ENCODE data around the gene ASGR1.

DNA sequence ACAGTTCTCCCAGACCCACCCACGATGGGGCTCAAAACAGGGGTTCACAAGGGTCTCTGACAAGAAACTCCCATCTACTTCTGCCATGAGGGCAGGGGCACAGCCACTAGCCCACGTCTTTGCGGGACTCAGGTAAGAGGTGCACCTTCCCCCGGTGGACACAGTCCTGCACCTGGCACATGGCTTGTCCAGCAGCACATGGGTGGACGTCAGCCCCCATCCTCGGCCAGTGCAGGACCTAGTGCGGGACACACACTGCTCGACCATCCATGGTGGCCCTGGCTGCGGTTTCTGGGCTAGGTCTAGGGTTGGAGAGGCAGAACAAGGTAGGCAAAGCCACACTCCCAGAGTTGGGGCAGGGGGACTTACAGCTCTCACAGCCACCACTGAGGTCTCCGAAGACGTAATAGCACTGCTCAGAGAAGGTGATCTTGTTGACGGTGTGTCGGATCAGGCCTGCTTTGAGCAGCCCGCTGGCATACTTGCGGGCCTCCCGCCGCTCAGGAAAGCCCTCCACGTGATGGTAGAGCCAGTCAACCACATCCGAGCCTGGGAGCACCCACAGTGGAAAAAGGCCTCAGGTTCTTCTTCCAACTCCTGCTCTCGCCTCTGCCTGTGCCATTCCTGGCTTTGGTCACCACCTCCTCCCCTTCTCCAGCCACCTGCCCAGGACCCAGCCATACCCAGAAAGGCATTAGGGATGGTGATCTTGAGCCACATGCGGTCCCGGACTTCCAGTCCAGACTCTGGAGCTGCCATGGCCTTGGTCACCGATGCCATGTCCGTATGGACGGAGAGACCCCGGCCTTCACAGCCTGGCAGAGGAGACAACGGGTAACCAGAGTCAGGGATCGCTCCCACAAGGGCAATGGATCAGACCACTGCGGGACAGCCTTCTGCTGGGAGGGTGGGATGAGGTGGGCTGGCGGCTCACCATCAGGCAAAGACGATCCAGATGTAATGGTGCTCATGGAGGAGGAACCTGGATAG lies 47.8 kb upstream of the ASGR1 start:
- TF ChIP-seq, protein P1, sequence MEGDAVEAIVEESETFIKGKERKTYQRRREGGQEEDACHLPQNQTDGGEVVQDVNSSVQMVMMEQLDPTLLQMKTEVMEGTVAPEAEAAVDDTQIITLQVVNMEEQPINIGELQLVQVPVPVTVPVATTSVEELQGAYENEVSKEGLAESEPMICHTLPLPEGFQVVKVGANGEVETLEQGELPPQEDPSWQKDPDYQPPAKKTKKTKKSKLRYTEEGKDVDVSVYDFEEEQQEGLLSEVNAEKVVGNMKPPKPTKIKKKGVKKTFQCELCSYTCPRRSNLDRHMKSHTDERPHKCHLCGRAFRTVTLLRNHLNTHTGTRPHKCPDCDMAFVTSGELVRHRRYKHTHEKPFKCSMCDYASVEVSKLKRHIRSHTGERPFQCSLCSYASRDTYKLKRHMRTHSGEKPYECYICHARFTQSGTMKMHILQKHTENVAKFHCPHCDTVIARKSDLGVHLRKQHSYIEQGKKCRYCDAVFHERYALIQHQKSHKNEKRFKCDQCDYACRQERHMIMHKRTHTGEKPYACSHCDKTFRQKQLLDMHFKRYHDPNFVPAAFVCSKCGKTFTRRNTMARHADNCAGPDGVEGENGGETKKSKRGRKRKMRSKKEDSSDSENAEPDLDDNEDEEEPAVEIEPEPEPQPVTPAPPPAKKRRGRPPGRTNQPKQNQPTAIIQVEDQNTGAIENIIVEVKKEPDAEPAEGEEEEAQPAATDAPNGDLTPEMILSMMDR (conservative IDR thresholded peaks at IDR 0.05) = no peak
- TF ChIP-seq EZH2 (IDR thresholded peaks at IDR 0.05; ENCODE audit: low read depth) = no peak
